T-helper 1 cell treated with Interleukin-12 subunit alpha and Interleukin-12 subunit beta and Interleukin-4 antibody, amounts not matched to agents 30 ng/mL and 1 ng/mL, for 36 hours (primary cell): ENCODE results near the gene RRAS. TPM values are rescaled to one million over a fixed set of nuclear protein-coding genes. Genes with fewer than 3 reads are reported as not detected.

Experiments used
- intact Hi-C: fragments of 100-400 bp; cut with micrococcal nuclease; formaldehyde crosslinking; loops from one replicate; pipeline ENCODE4 v1.15.1; 2024
- total RNA-seq: library from RNA; stranded (reverse); gene quantifications from 2 replicates; pipeline ENCODE4 v1.2.3, GENCODE V29; 2022

The RRAS gene
- total RNA-seq, 1 donor from 2014 or later, result 12.0 TPM

DNA sequence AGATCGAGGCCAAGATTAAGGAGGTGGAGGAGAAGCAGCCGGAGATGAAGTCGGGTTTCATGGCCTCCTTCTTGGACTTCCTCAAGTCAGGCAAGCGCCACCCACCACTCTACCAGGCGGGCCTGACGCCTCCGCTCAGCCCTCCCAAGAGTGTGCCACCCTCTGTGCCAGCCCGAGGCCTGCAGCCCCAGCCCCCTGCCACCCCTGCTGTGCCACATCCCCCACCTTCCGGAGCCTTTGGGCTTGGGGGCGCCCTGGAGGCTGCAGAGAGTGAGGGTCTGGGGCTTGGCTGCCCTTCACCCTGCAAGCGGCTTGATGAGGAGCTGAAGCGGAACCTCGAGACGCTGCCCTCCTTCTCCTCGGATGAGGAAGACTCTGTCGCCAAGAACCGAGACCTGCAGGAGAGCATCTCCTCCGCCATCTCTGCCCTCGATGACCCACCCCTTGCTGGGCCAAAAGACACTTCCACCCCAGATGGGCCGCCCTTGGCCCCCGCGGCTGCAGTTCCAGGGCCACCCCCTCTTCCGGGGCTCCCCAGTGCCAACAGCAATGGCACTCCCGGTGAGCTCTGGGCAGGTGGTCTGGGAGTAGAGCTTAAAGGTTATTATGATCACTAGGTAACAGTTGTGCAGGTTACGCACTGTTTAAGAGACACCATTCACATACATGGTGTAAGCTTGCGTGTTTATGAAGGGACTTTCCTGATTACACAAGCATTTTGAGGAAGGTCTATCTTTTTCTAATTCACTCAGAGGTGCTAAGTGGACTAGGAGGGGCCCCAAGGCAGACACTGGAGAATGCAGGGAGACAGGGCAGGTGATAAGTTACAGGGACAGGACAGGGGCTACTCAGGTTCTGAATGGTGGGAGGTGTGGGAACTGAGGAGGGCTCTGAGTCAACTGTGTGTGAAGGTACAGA, 40.3 kb downstream of the RRAS start:
- intact Hi-C loops, result loop anchor here (10.0 kb wide), 1 partner anchor 485 kb away; the partner anchor contains the start of genes C19orf73, LIN7B and PPFIA3

DNA sequence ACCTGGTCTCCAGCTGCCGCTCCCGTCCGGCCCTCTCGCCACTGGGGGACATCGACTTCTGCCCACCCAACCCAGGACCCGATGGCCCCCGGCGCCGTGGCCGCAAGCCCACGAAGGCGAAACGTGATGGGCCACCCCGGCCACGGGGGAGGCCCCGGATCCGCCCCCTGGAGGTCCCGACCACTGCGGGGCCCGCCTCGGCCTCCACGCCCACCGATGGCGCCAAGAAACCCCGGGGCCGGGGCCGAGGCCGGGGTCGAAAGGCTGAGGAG, 42.3 kb downstream of the RRAS start:
- intact Hi-C loops, result loop anchor here (10.0 kb wide), 1 partner anchor 483 kb away; the partner anchor contains the start of genes C19orf73, LIN7B and PPFIA3

DNA sequence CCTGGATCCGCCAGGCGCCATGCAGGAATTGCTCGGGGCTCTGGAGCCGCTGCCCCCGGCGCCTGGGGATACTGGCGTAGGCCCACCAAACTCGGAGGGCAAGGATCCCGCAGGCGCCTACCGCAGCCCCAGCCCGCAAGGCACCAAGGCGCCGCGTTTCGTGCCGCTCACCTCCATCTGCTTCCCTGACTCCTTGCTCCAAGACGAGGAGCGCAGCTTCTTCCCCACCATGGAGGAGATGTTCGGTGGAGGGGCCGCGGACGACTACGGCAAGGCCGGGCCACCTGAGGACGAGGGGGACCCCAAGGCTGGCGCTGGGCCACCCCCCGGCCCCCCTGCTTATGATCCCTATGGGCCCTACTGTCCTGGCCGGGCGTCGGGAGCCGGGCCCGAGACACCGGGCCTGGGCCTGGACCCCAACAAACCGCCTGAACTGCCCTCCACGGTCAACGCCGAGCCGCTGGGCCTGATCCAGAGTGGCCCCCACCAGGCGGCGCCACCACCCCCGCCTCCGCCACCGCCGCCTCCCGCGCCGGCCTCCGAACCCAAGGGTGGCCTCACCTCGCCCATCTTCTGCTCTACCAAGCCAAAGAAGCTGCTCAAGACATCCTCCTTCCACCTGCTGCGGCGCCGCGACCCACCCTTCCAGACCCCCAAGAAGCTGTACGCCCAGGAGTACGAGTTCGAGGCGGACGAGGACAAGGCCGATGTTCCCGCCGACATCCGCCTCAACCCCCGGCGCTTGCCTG, 42.8 kb downstream of the RRAS start:
- intact Hi-C loops, result loop anchor here (10.0 kb wide), 1 partner anchor 482 kb away; the partner anchor contains the start of genes C19orf73, LIN7B and PPFIA3

DNA sequence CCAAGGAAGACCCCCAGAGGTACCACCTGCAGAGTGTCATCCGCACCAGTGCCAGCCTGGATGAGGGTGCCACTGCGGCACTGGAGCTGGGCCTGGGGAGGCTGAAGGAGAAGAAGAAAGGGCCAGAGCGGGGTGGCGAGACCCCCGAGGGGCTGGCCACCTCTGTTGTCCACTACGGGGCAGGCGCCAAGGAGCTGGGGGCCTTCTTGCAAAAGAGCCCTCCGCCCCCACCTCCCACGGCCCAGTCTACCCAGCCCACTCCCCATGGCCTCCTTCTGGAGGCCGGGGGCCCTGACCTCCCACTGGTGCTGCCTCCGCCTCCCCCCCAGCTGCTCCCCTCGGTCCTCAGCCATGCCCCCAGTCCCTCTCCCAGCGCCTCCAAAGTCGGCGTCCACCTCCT, 43.5 kb downstream of the RRAS start:
- intact Hi-C loops, result loop anchor here (10.0 kb wide), 1 partner anchor 482 kb away; the partner anchor contains the start of genes C19orf73, LIN7B and PPFIA3

DNA sequence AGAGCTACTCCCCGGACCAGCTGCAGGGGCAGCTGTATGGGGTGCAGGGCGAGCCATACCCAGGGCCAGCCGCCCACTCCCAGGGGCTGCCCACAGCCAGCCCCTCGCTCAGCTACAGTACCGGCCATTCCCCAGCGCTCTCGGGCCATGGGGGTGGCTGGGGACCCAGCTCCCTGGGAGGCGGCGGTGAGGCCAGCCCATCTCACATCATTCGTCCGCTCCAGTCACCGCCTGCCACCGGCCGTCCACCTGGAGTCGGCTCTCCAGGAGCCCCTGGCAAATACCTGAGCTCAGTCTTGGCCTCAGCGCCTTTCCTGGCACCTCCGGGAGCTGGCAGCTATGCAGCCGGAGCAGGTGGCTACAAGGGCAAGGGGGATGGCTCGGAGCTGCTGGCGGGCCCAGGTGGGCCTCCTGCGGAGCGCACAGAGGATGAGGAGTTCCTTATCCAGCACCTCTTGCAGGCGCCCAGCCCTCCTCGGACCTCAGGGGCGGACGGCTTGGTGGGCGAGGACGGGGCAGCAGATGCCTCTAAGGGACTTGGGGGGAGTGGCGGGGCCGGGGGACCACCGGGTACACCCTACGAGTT, 44.0 kb downstream of the RRAS start:
- intact Hi-C loops, result loop anchor here (10.0 kb wide), 1 partner anchor 481 kb away; the partner anchor contains the start of genes C19orf73, LIN7B and PPFIA3

- intact Hi-C loops, result loop anchor here (10.0 kb wide), 1 partner anchor 480 kb away; the partner anchor contains the start of genes C19orf73, LIN7B and PPFIA3
Observed at GRCh38 chr19:49594993-49595818, 44.7 kb downstream of the RRAS start.

GRCh38 chr19:49594157-49594992, 45.6 kb downstream of the RRAS start:
- intact Hi-C loops, result loop anchor here (10.0 kb wide), 1 partner anchor 480 kb away; the partner anchor contains the start of genes C19orf73, LIN7B and PPFIA3

- intact Hi-C loops, result loop anchor here (1.0 to 10.0 kb wide), 3 partner anchors 71 to 479 kb away; partner anchors contain the start of genes ALDH16A1, C19orf73, LIN7B and PPFIA3
Observed at GRCh38 chr19:49593233-49594113, 46.5 kb downstream of the RRAS start.

- intact Hi-C loops, result loop anchor here (1.0 to 10.0 kb wide), 3 partner anchors 72 to 478 kb away; partner anchors contain the start of genes ALDH16A1, C19orf73, LIN7B and PPFIA3
Observed at GRCh38 chr19:49592486-49593232, 47.3 kb downstream of the RRAS start.

GRCh38 chr19:49591731-49592485, 48.0 kb downstream of the RRAS start:
- intact Hi-C loops, result loop anchor here (2.0 to 10.0 kb wide), 3 partner anchors 37 to 477 kb away; partner anchors contain the start of genes AKT1S1, C19orf73, LIN7B and PPFIA3

GRCh38 chr19:49590971-49591730, 48.8 kb downstream of the RRAS start, which contains the start of gene PRR12:
TSS of gene PRR12 (plus strand) at chr19:49591182. CDS start at chr19:49591655, 473 bp downstream.
- intact Hi-C loops, result loop anchor here (1.0 to 10.0 kb wide), 15 partner anchors 11 to 476 kb away; partner anchors contain the start of genes AKT1S1, ATF5, BCL2L12 and C19orf73

DNA sequence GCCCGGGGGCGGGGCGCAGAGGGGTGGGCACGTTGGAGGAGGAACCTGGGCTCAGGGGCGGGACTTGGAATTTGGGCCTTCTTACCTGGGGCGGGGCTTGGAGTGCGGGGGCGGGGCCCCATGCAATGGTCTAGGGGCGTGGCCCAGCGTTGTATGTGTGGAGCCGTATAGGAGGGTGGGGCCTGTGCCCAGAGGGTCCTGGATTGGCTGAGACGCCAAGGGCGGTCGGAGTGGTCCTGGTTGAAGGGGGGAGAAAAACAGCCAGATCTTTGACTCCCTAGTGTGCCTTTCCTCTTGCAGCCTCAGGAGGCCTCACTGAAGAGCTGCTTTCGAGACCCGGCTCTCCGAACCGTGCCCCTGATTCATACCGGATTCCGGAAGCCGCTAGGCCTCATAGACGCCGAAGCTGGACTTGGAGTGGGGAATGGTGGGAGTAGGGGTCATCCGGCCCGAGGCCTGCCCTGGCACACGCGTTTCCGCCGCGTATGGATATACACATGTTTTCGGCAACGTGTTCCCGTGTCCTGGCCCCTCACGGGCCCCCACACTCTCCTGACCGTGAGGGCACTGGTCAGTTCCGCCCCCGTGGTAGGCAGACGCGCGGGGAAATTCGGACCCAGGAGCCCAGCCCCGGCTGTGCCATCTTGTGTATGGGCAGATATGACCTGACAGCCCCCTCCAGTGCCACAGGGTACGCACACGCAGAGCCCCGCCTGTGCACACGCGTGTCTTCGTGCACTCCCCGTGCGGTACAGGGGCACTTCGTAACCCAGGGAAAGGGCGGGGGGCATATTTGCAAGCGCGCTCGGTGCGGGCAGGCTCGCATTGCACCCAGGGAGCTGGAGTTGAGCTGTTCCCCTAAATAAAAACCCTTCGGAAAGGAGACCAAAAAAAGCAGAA, 49.6 kb downstream of the RRAS start:
- intact Hi-C loops, result loop anchor here (1.0 to 10.0 kb wide), 15 partner anchors 10 to 476 kb away; partner anchors contain the start of genes AKT1S1, ATF5, BCL2L12 and C19orf73

DNA sequence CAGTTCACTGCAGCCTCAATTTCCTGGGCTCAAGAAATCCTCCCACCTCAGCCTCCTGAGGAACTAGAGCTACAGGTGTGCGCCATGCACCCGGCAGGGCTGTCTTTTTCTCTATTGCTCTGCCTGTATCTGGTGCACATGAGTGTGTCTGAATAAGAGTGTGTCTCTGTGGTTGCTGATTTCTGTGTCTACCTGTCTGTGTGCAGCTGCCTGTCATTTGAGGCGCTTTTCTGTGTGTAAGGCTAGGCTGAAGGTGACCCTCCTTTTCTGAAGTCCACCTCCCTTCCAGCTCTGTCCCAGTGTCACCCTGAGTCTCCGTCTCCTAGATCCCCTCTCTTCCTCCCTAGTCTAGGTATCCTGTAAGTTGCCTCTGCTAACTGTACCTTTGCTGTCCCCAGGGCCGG, 50.4 kb downstream of the RRAS start:
- intact Hi-C loops, result no loop called here

GRCh38 chr19:49588365-49589122, 51.4 kb downstream of the RRAS start:
- intact Hi-C loops, result no loop called here
